Ishikawa (cell line): ENCODE results near the gene CLDN14.

Experiments used
- CEBPB ChIP-seq: IDR thresholded peaks from 2 replicates; pipeline ENCODE4 v1.6.1; 2012
- CREB1 ChIP-seq: IDR thresholded peaks from 2 replicates; pipeline ENCODE4 v1.6.1; 2012; ENCODE audit warnings: low read depth
- EGR1 ChIP-seq: IDR thresholded peaks from 2 replicates; pipeline ENCODE4 v1.6.1; 2012
- EP300 ChIP-seq: IDR thresholded peaks from 2 replicates; pipeline ENCODE4 v1.6.1; 2012; ENCODE audit warnings: borderline replicate concordance
- FOXM1 ChIP-seq: IDR thresholded peaks from 2 replicates; pipeline ENCODE4 v1.6.1; 2012; ENCODE audit warnings: low read depth, borderline replicate concordance
- NFIC ChIP-seq: IDR thresholded peaks from 2 replicates; pipeline ENCODE4 v1.6.1; 2012
- RAD21 ChIP-seq: IDR thresholded peaks from 2 replicates; pipeline ENCODE4 v1.6.1; 2012; ENCODE audit warnings: low read depth
- TAF1 ChIP-seq: IDR thresholded peaks from 2 replicates; pipeline ENCODE4 v1.6.1; 2012; ENCODE audit warnings: low read depth, mild to moderate bottlenecking
- TCF12 ChIP-seq: IDR thresholded peaks from 2 replicates; pipeline ENCODE4 v1.6.1; 2012; ENCODE audit warnings: low read depth
- TEAD4 ChIP-seq: IDR thresholded peaks from 2 replicates; pipeline ENCODE4 v1.6.1; 2012
- YY1 ChIP-seq: IDR thresholded peaks from 2 replicates; pipeline ENCODE4 v1.6.1; 2012; ENCODE audit warnings: low read depth
- ZBTB7A ChIP-seq: IDR thresholded peaks from 2 replicates; pipeline ENCODE4 v1.6.1; 2012; ENCODE audit warnings: low read depth
- TF ChIP-seq, protein P1 (sequence below): IDR thresholded peaks from 2 replicates; pipeline ENCODE4 v1.6.1; 2012; ENCODE audit warnings: low read depth, mild to moderate bottlenecking
- TF ChIP-seq, protein P2 (sequence below): IDR thresholded peaks from 2 replicates; pipeline ENCODE4 v1.6.1; 2012

Gene CLDN14

DNA sequence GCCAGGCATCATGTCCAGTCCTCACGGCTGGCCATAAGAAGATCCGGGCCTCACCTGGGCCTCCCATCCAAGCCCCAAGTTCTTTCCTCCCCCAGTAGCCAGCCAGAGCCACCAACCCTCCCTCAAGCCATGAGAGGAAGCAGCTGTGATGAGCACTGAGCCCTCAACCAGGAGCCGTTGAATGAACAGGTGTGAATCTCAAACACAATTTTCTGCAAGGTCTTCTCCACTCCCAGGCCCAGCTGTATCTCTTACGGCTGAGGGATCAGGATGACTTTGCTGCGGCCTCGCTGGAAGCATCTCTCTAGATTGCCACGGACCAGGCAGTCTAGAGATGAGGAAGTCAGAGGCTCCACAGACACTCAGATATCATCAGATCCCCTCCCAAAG lies 9.8 kb upstream of the CLDN14 start:
- no peak for TF ChIP-seq NFIC
- TF ChIP-seq YY1: no peak
- TF ChIP-seq EGR1: no peak
- no peak for TF ChIP-seq TEAD4
- TF ChIP-seq CEBPB: no peak
- TF ChIP-seq, protein P1, sequence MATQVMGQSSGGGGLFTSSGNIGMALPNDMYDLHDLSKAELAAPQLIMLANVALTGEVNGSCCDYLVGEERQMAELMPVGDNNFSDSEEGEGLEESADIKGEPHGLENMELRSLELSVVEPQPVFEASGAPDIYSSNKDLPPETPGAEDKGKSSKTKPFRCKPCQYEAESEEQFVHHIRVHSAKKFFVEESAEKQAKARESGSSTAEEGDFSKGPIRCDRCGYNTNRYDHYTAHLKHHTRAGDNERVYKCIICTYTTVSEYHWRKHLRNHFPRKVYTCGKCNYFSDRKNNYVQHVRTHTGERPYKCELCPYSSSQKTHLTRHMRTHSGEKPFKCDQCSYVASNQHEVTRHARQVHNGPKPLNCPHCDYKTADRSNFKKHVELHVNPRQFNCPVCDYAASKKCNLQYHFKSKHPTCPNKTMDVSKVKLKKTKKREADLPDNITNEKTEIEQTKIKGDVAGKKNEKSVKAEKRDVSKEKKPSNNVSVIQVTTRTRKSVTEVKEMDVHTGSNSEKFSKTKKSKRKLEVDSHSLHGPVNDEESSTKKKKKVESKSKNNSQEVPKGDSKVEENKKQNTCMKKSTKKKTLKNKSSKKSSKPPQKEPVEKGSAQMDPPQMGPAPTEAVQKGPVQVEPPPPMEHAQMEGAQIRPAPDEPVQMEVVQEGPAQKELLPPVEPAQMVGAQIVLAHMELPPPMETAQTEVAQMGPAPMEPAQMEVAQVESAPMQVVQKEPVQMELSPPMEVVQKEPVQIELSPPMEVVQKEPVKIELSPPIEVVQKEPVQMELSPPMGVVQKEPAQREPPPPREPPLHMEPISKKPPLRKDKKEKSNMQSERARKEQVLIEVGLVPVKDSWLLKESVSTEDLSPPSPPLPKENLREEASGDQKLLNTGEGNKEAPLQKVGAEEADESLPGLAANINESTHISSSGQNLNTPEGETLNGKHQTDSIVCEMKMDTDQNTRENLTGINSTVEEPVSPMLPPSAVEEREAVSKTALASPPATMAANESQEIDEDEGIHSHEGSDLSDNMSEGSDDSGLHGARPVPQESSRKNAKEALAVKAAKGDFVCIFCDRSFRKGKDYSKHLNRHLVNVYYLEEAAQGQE: no peak
- TF ChIP-seq CREB1: no peak
- no peak for TF ChIP-seq TAF1
- TF ChIP-seq TCF12: no peak
- TF ChIP-seq, protein P2, sequence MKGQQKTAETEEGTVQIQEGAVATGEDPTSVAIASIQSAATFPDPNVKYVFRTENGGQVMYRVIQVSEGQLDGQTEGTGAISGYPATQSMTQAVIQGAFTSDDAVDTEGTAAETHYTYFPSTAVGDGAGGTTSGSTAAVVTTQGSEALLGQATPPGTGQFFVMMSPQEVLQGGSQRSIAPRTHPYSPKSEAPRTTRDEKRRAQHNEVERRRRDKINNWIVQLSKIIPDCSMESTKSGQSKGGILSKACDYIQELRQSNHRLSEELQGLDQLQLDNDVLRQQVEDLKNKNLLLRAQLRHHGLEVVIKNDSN: no peak
- no peak for TF ChIP-seq RAD21

DNA sequence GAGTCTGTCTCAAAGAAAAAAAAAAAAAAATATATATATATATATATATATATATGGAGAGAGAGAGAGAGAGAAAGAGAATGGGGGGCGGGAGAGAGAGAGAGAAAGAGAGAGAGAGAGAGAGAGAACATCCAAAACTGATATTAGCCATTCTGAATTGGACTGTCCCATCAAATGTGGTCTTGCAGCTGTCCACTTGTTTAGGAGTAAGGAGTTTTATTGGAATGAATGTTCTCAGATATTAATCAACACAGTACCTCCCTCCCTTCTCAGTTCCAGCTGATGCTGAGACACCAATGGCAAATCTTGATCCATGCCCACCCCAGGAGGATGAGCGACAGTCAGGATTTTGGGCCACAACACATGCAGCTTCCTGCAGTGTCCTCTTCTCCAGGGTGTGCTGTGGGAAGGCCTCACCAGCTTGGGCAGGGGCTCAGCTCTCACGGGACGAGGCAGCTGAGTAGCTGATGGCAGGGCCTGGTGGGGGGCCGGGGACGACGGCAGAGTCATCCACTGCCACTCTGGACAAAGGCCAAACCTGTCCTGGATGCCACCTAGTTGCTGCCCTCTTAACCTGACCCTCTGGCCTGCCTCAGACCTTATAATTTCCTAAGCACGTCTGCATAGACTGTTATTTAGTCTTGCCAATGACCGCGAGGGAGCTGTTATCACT lies 9.3 kb upstream of the CLDN14 start:
- TF ChIP-seq YY1 (no peak), RAD21 (no peak), TCF12 (no peak), EP300 (no peak), CEBPB (no peak), TEAD4 (no peak), CREB1 (no peak)
- TF ChIP-seq, protein P1: no peak

DNA sequence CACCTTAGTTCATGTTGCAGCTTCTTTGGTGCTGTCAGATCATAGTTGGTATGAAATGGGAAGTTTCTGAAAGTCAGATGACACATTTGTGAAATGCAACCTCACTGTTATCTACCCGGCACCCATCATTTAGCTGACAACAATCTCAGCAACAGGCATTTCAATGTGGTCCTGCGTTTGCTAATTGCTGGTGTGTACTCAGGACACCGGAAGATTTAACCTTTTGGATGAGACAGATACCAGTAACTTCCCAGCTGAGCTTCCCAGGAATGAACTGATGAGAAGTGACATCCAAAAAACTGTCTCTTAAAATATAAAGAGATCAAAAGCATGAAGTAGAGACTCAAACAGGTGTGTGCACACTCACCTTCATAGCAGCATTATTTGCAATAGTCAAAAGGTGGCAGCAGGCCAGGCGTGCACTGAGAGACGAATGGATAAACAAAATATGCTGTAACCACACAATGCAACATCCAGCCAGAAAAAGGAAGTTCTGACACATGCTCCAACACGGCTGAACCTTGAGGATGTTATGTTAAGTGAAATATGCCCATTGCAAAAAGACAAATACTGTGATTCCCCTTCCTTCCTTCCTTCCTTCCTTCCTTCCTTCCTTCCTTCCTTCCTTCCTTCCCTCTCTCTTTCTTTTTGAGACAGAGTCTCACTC lies 7.9 kb upstream of the CLDN14 start:
- TF ChIP-seq RAD21: no peak
- no peak for TF ChIP-seq TCF12
- TF ChIP-seq YY1: no peak
- TF ChIP-seq, protein P1: no peak
- TF ChIP-seq ZBTB7A: no peak

DNA sequence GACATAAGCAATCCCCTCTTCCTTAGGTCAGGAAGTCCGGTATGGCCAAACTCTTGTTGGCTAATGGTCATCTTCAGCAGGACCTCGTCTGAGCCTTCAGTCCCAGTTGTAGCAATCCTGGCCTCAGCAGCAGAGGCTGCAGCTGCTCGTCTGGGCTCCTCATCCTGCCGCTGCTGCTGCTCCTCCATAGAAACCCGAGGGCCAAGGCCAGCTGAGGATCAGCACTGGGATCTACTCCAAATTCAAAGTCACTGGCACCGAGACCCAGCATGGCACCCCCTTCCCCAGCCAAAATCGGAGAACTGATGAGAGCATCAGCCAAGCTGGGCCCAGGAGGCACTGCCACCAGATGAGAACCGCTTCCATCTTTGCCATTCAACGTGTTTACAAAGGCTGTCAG lies 6.3 kb upstream of the CLDN14 start:
- TF ChIP-seq TEAD4: no peak
- TF ChIP-seq FOXM1: no peak
- TF ChIP-seq TCF12: no peak
- no peak for TF ChIP-seq TAF1
- no peak for TF ChIP-seq EP300
- TF ChIP-seq YY1: no peak
- TF ChIP-seq, protein P2: no peak
- TF ChIP-seq NFIC: no peak
- TF ChIP-seq, protein P1: no peak
- no peak for TF ChIP-seq CREB1
- no peak for TF ChIP-seq CEBPB
- no peak for TF ChIP-seq RAD21
